HG03575 (cell line): ENCODE data around the gene SNRPD3.
"Not testable (repeated sequence)": the region's sequence is repeated elsewhere in the genome, so short reads cannot be mapped to it uniquely, and the experiment has no call there.

Experiments
- ATAC-seq: cut with Tn5 transposase; IDR thresholded peaks from one replicate; pipeline ENCODE4 v1.9.1; 2021; ENCODE audit not compliant: unreplicated experiment, insufficient number of reproducible peaks, low FRiP score; ENCODE audit errors: extremely low read depth

SNRPD3 gene

DNA sequence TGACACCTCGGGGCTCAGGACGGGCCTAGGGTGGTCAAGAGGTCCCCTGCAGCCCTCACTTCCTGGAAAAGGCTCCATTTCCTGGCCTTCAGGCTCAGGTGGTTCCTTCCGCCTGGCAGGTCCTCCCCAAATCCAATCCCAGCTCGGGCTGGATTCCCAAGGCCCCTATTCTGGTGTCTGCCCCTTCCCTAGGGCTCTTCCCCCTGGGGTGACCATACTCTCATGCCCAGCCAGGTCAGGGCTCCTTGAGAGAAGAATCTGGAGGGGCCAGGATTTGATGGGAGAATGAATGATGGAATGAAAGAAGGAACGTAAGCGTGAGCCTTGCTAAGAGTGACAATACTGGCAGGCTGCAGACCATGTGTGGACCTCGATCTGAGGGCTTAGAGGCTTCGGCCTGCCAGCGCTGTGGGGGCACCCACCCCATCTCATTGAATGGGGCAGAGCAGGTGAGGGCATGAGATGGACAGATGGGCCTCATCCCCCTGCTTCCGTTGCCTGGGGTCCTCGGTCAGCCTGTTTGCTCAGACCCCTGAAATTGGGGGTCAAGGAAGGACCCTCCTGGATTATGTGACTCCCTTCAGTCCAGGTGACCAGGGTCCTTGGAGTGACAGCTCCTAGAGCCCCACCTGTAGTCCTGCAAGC, 46.4 kb downstream of the SNRPD3 start:
- not testable (repeated sequence) for ATAC-seq

DNA sequence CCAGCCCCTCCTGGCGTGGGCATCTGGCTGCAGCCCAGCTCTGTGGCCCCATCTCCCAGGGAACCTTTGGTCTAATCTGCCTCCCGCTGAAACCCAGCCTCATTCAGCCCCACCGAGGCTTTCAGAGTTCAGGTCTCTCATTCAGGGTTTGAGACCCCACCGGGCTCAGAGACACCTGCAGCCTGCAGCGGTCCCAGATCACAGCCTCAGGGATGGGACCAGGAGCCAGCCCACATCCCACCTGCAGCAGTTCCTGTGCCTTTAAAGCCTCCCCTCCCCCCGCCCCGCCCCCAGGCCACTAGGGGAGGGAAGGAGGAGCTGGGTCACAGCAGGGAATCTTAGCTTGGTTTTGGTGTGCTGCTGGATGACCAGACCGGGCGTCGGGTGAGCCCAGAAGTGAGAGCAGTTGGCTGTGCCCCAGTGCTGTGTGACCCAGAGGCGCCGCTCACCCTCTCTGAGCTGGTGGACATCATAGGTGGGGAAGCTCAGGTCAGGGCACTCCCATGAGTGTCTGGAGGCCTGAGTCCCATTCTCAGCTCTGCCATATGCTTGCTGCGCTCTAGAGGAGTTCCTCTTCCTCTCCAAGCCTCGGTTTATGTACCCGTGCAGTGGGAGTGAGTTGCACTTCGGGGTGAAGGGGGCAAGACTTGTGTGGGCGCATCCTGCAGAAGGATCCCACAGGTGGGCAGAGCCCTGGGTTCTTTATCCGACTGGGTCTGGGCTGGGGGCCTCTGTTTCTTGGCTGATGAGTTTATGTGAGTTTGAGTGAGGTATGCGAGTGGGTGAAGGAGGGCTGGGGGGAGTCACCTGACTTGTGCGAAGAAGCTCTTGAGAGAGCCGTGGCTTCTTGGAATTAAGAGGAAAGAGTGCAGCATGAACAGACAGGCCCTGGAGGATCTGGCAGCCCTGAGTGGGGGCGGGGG, 47.3 kb downstream of the SNRPD3 start, which contains the start of gene GGT1:
GGT1 (plus strand) TSS at position 347 of the 923 bp plus-strand sequence. CDS start 7,889 bp downstream, outside the sequence.
- not testable (repeated sequence) for ATAC-seq

DNA sequence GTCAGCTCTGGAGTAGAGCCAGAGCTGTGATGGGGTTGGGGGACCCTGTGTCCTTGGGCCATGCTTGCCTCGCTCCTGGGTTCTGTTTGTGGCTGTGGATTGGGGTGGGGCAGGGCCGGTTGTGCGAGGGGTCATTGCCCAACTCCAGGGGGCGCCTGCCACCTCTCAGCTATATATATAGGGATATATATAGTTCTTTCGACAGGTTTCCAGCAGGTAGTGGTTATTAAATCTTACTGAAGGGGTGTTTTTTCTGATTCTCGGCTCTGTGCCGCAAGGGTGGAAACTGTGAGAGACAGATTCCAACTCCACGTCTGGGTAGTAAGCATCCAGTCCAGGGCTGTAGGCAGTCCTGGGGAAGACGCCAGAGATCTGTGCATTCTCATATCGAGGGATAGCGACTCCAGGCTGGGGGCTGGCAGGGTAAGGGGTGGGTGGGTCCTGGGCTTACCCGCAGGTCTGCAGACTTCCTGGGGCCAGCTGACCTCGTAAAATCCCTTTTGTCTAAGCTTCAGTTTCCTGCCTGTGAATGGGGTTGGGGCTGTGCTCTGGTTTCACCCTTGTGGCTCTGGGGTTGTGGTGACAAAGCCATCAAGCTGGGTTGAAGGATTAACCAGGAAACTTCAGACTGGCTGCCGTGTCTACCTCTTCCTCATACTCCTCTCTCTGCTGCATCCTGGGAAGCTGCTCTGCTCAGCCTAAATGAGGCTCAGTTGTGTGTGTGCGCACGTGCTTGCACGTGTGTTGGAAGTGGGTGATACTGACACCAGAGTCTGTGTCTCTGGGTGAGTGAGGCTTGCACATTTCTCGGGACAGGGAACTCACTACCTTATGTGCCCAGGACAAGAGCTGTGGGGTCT, 48.2 kb downstream of the SNRPD3 start:
- ATAC-seq, result not testable (repeated sequence)

DNA sequence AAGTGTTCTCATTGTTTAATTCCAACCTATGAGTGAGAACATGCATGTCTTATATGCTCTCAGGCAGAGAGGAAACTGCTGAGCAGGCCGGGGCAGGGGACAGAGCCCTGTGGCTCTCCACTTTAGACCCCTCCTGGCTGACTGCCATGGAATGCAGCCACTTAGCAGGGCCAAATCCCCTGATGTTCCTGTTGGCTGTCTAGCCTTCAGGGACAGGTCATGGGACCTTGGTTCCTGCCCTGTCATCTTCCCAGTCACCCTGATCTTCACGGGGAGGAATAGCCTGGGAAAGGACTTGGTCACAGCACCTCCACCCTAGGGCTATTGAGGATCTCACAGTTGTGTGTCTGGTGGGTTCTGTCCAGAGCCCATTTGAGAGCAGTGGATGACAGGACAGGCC, 50.5 kb downstream of the SNRPD3 start:
- ATAC-seq, result not testable (repeated sequence)

DNA sequence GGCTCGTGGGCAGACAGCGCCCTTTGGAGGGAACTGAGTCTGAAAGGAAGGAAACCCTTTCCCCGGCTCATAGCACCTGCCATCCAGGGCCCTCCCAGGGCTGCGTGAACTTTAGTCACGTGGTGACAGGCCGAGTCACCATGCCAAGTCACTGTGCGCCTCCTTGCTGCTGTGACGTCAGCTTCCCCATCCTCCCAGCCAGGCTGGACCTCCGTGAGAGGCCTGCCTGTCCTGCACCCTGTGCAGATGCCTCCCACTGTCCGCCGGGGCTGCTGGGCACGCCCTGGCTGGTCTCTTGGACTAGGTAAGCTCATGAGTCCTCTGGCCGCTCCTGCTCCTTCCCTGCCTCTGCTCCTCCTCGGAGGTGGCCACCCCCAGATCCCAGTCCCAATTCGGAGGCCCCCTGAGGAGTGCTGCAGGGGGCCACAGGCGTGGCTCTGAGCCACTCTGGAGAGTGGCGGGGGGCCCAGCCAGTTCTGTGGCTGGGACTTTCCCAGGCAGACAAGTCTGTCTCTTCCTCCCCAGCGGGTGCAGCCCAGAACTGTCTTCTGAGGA, 51.7 kb downstream of the SNRPD3 start:
- ATAC-seq, result not testable (repeated sequence)

DNA sequence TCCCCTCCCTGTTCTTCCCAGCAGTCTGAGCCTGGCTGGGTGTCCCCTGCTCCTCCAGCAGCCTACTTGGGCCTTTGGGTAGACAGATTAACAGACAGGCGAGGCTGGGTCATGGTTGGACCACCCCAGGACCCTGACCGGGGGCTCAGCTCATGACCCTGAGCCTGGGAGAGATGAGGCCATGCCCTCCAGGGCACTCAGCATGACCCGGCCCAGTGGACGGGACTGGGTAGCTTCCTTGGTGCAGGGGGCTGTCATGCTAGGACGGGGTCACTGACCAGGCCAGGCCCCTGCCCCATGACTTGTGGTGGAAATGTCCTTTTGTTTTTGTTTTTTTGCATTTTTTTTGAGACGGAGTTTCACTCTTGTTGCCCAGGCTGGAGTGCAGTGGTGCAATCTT, 52.5 kb downstream of the SNRPD3 start:
- not testable (repeated sequence) for ATAC-seq

DNA sequence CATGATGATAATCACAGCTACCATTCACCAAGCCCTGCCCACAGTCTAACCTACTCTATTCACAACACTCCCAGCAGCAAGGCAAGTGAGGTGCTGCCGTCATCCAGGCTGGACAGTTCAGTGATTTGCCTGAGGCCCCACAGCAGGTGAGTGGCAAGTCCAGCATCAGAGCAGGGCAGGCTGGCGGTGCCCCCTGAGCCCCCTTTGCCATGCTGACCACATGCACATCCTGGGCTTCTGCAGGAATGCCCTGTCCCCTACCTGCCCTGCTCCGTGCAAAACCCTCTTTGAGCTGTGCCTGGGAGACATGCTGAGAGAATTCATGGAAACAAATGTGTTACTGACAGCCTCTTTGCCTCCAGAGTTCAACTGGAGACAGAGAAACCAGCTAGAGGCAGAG, 54.1 kb downstream of the SNRPD3 start:
- ATAC-seq, result not testable (repeated sequence)

DNA sequence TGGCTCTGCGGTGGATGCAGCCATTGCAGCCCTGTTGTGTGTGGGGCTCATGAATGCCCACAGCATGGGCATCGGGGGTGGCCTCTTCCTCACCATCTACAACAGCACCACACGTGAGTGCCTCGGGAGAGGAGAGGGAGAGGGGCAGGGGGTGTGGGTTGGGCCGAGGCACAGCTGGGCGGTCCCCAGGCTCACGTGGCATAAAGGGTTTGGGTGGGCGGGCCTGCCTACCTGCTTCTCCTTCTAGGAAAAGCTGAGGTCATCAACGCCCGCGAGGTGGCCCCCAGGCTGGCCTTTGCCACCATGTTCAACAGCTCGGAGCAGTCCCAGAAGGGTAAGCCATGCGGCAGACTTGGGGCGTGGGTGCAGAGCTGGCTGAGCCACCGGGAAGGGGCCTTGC, 59.0 kb downstream of the SNRPD3 start:
- not testable (repeated sequence) for ATAC-seq

DNA sequence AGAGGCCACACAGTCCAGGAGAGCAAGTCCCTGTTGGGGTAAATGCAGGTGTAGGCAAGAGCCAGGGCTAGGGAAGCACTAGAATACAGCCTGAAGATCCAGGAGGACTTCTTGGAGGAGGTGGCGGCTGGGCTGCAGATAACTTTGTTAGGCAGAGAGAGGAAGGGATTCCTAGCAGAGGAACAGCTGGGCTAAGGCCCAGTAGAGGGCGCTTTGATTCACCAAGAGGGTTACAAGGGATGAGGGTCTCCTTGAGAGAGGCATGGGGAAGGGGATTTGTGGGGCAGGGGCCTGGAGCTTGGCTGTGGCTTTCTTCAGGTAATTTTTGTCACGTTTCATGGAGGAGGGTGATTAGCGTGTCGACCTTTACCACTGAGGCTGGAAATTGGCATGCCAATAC, 65.4 kb downstream of the SNRPD3 start:
- not testable (repeated sequence) for ATAC-seq

DNA sequence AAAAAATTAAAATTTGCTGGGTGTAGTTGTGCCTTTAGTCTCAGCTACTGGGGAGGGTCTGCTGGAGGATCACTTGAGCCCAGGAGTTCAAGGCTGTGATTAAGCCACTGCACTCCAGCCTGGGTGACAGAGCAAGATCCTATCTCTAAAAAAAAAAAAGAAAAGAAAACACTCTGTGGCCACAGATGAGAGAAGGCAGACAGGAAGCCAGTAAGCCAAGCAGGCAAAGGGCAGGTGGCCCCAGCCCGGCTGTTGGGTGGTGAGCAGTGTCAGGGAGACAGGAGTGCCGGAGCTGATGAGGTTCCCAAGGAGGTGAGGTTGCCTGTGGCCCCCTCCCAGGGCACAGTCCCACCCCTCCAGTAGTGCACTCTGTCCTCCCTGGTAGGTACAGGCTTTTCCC, 66.8 kb downstream of the SNRPD3 start:
- not testable (repeated sequence) for ATAC-seq
